Esophagus muscularis mucosa (tissue), 4 donors: ENCODE results near the gene LRRC3C.

ENCODE experiments used
- EP300 ChIP-seq: sonication (generic); formaldehyde crosslinking; IDR thresholded peaks from one replicate; pipeline ENCODE4 v1.6.1; 2017; ENCODE audit warnings: antibody characterized with exemption
- POLR2A ChIP-seq: fragments of 450-650 bp; IDR thresholded peaks from one replicate; pipeline ENCODE4 v1.6.1; 2017; ENCODE audit warnings: antibody characterized with exemption, moderate library complexity, mild to moderate bottlenecking, low read depth
- POLR2AphosphoS5 ChIP-seq, 2 donors: sonication (generic); formaldehyde crosslinking; IDR thresholded peaks; one replicate each; pipeline ENCODE4 v1.6.1; 2017; ENCODE audit warnings: antibody characterized with exemption in 2 of 2
- TF ChIP-seq, protein P1 (sequence below), 3 experiments: fragments of 200-600 bp in 2 of 3; fragments of 450-650 bp in 1 of 3; sonication (generic) in 2 of 3; IDR thresholded peaks; one replicate each; pipeline ENCODE4 v1.5.1; 2017 to 2019; ENCODE audit warnings: antibody characterized with exemption in 3 of 3, mild to moderate bottlenecking in 2 of 3, moderate library complexity in 1 of 3

DNA sequence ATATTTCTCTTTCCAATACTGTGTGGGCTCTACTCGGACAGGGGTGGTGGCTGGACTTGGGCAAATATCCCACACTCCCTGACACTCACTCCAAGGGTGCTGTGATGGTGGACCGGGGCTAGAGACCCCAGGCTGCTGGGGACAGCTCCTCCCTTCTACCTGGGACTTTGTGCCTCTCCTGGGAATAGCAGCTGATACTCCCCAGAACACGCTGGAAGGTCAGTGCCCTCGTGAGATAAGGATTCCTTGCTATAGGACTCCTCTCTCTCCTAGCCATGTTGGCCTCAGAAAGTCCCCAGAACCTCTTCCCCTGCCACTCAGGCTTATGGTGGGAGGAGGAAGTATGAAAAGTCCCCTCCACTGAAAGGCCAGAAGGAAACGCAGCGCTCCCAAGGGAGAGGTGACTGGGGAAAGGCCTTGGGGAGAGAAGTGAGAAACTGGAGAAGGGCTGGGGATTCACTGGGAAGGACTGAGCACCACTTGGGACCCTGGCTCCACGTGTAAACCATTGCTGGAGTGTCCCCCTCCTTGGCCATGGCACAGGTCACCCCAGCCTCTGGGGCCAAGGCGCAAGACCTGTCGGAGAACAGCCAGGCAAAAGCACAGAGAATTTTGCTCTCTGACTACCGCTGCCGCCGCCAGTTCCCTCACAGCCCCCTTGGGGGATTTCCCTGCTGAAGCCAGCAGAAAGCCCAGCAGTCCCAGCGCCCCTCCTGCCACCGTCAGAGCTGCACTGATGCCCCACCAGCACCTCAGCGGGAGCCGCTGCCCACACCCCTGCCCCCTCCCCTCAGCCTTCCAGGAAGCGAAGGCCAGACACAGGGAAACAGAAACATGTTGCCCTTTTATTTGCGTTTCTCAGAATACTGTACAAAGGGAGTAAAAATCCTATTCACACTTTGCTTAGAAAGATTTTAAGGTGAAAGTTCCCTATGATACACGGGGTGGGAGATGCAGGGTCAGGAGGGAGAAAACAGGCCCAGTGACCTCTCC is 7.0 kb upstream of the LRRC3C start:
- TF ChIP-seq, protein P1, sequence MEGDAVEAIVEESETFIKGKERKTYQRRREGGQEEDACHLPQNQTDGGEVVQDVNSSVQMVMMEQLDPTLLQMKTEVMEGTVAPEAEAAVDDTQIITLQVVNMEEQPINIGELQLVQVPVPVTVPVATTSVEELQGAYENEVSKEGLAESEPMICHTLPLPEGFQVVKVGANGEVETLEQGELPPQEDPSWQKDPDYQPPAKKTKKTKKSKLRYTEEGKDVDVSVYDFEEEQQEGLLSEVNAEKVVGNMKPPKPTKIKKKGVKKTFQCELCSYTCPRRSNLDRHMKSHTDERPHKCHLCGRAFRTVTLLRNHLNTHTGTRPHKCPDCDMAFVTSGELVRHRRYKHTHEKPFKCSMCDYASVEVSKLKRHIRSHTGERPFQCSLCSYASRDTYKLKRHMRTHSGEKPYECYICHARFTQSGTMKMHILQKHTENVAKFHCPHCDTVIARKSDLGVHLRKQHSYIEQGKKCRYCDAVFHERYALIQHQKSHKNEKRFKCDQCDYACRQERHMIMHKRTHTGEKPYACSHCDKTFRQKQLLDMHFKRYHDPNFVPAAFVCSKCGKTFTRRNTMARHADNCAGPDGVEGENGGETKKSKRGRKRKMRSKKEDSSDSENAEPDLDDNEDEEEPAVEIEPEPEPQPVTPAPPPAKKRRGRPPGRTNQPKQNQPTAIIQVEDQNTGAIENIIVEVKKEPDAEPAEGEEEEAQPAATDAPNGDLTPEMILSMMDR (IDR thresholded peaks at IDR 0.05) = no peak
- no peak for TF ChIP-seq POLR2A
- no peak for TF ChIP-seq POLR2AphosphoS5 (IDR thresholded peaks at IDR 0.05)
- TF ChIP-seq EP300 = no peak
